Nephron progenitor cell (in vitro differentiated cells): ENCODE measurements around the gene DENND6B.
"Not testable (repeated sequence)": the region's sequence is repeated elsewhere in the genome, so short reads cannot be mapped to it uniquely, and the experiment has no call there.

ENCODE experiments used
- DNase-seq: peaks from one replicate; pipeline ENCODE4 v3.0.0; 2021
- H3K27ac Mint-ChIP-seq: 2 replicates; pipeline ENCODE4 v1.8.0; 2021; ENCODE audit warnings: mild to moderate bottlenecking, moderate library complexity, mixed read lengths
- H3K27me3 Mint-ChIP-seq: 2 replicates; pipeline ENCODE4 v1.8.0; 2021; ENCODE audit warnings: mild to moderate bottlenecking, low read depth, mixed read lengths; ENCODE audit not compliant: poor library complexity
- H3K36me3 Mint-ChIP-seq: 2 replicates; pipeline ENCODE4 v1.8.0; 2021; ENCODE audit warnings: low read depth, mixed read lengths
- H3K4me1 Mint-ChIP-seq: 2 replicates; pipeline ENCODE4 v1.8.0; 2021; ENCODE audit warnings: mixed read lengths
- H3K4me3 Mint-ChIP-seq: 2 replicates; pipeline ENCODE4 v1.8.0; 2021; ENCODE audit warnings: mild to moderate bottlenecking, moderate library complexity, mixed read lengths
- H3K9me3 Mint-ChIP-seq: 2 replicates; pipeline ENCODE4 v1.8.0; 2021; ENCODE audit warnings: mild to moderate bottlenecking, moderate library complexity, mixed read lengths
- CTCF ChIP-seq: fragments of 200-600 bp; sonication (generic); IDR thresholded peaks from 2 replicates; pipeline ENCODE4 v1.5.0; 2021; ENCODE audit warnings: antibody characterized with exemption

DENND6B gene

GRCh38 chr22:50329236-50329635 lies 2.4 kb upstream of the DENND6B start:
- no peak for DNase-seq
- Mint-ChIP-seq H3K4me3 (no peak overlapping the region), H3K4me1 (peaks cover 24% of the 10 kb centered on the region), H3K27me3 (peaks cover 18% of the 10 kb centered on the region), H3K27ac (no peak overlapping the region), H3K9me3 (peaks cover 4% of the 10 kb centered on the region), H3K36me3 (no peaks in the 10 kb centered on the region)
- TF ChIP-seq CTCF, result no peak

GRCh38 chr22:50327711-50328019 lies 853 bp upstream of the DENND6B start:
- Mint-ChIP-seq H3K4me1 (peaks cover 16% of the 10 kb centered on the region), H3K27me3 (peaks cover 20% of the 10 kb centered on the region), H3K9me3 (peaks cover 4% of the 10 kb centered on the region), H3K36me3 (no peaks in the 10 kb centered on the region), H3K4me3 (peak overlapping the region; percentile 76), H3K27ac (no peak overlapping the region)
- DNase-seq, result no peak
- TF ChIP-seq CTCF, result no peak

GRCh38 chr22:50326225-50326955 lies 422 bp downstream of the DENND6B start:
- Mint-ChIP-seq H3K36me3 (no peaks in the 10 kb centered on the region), H3K27me3 (peaks cover 23% of the 10 kb centered on the region), H3K4me3 (peak overlapping the region; percentile 91), H3K9me3 (peaks cover 4% of the 10 kb centered on the region), H3K4me1 (peaks cover 16% of the 10 kb centered on the region), H3K27ac (no peak overlapping the region)
- TF ChIP-seq CTCF, result no peak
- DNase-seq, result no peak

- no peaks in the 10 kb centered on the region for H3K9me3 Mint-ChIP-seq
- TF ChIP-seq CTCF, result no peak
- H3K27ac Mint-ChIP-seq, result no peak overlapping the region
- H3K4me3 Mint-ChIP-seq, result peak overlapping the region; percentile 91
- DNase-seq, result no peak
- no peaks in the 10 kb centered on the region for H3K36me3 Mint-ChIP-seq
- peaks cover 23% of the 10 kb centered on the region for H3K27me3 Mint-ChIP-seq
- H3K4me1 Mint-ChIP-seq, result peaks cover 16% of the 10 kb centered on the region
Measured at GRCh38 chr22:50325444-50326224, 1.2 kb downstream of the DENND6B start.

GRCh38 chr22:50323900-50324299 lies 2.9 kb downstream of the DENND6B start:
- Mint-ChIP-seq H3K4me3 (no peak overlapping the region), H3K9me3 (no peaks in the 10 kb centered on the region), H3K27me3 (peaks cover 27% of the 10 kb centered on the region), H3K4me1 (peaks cover 21% of the 10 kb centered on the region), H3K27ac (no peak overlapping the region), H3K36me3 (no peaks in the 10 kb centered on the region)
- no peak for DNase-seq
- no peak for TF ChIP-seq CTCF

GRCh38 chr22:50322382-50323104 lies 4.3 kb downstream of the DENND6B start:
- Mint-ChIP-seq H3K27me3 (peaks cover 27% of the 10 kb centered on the region), H3K4me1 (peaks cover 21% of the 10 kb centered on the region)
- DNase-seq, H3K4me3 Mint-ChIP-seq, H3K9me3 Mint-ChIP-seq, H3K36me3 Mint-ChIP-seq, H3K27ac Mint-ChIP-seq: not testable (repeated sequence)
